TTC549 (cell line): ENCODE measurements around the gene TBC1D2B.
A peak's percentile ranks its signal among the peaks of the same experiment; 100 is the strongest.
"Not testable (repeated sequence)": the region's sequence is repeated elsewhere in the genome, so short reads cannot be mapped to it uniquely, and the experiment has no call there.

Experiments used
- FAIRE-seq: peaks from 2 replicates; lab custom pipeline; 2012; peaks lifted over from hg19 to GRCh38; lab: Jason Lieb, UNC

TBC1D2B gene

DNA sequence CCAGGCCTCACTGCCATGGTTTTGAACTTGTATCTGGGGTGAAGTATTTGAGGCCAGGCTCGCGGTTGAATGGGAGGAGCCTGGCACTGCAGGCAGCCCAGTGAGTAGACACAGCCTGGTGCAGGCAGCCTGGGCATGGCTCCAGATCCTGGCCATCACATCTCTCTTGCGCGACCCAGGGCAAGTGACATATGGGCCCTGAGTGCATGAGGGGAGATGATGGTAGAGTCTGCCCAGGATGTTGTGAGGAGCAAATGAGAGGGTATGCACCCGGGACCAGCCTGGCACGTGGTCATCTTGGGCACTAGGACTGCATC, 103.5 kb downstream of the TBC1D2B start:
- no peak for FAIRE-seq

DNA sequence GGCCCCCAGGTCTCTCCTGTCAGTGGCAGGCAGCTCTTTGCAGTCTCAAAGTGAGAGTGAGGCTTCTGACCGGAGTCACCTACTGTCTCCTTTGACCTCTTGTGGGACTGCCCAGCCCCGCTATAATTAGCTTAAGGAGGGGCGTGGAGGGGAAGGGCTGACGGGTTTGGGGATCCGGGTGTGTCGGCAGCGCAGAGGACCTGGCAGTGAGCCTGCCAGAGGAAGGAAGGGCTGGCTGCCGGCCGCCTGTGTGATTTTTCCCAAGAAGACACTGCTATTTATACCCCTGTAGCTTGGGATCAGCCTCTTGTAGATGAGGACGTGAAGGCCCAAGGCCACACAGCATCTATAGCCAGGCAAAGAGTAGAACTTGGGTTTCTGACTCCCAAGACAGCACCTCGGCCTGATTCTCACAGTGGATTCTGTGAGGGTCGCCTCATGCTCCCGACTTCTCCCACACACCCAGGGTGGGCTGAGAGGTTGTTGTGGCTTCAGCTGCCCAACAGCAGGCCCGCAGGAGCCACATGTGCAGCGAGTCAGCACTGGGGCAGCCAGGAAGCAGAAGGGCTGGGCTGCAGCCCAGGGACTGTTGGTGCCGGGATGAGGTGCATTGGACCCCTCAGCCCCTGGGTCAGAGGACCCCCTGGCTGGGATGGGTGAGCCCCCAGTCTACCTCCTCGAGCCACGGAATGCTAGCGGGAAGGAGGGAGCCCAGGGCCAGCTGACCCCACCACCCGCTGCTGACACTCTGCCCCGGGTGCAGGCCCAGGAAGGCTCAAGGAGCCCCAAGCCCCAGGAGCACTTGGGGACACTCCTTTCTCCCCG, 104.0 kb downstream of the TBC1D2B start:
- not testable (repeated sequence) for FAIRE-seq

DNA sequence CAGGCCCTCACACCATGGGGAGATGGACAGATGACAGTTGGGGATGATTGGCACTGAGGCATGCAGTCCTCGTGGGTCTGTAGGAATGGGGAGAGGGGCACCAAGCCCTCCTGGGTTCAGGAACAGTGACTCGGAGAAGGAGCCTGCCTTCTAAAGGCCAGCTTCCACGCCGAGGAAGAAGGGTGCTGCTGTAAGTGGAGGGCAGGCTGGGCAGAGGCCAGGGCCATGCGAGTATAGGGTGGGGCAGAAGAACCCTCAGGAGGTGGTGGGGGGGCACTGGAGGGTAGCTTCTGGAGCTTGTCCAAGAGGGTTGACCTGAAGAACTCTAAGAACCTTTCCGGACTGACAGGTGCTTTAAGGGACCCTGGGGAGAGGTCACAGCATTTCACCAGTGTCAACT, 104.8 kb downstream of the TBC1D2B start:
- not testable (repeated sequence) for FAIRE-seq

DNA sequence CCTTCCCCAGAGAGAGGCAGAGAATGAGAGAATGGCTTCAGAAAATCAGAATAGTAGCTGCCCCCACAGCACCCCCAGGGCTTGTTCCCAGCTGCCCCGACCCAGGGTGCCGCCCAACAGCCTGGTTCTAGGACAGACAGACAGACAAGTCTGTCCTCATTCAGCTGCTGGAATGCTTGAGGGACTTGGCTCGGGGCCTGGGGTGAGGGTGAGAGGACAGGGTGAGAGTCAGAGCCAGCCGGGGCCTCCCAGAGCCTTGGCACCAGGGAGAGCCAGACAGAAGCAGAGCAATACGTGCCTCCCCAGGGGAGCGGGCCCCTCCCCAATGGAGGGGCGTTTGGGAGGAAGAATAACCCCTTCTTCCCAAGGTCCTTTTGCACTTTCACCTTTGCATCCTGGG, 105.6 kb downstream of the TBC1D2B start:
- not testable (repeated sequence) for FAIRE-seq

DNA sequence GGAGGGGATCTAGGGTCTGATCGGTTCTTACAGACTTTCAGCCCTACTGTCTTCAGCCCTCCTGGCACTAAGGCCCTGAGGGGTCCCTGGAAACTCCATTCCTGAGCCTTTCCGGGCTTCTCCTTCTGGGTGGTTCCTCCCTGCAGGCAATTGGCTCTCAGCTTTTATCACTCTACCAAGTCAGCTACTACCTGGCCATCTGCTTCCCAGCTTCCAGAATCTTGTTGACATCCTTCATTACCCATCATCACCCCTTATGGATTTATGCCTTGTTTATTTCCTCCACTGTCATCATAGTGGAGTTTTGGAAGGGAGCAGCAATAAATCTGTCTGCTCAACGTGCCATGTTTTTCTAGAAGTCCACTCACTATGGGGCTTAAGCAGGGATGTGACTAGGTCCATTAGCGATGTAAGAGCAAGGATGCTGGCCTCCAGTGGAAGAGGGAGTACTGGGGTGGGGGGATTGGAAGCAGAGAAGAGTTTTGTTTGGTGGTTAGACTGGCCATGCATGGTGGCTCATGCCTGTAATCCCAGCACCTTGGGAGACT, 106.6 kb downstream of the TBC1D2B start:
- not testable (repeated sequence) for FAIRE-seq

DNA sequence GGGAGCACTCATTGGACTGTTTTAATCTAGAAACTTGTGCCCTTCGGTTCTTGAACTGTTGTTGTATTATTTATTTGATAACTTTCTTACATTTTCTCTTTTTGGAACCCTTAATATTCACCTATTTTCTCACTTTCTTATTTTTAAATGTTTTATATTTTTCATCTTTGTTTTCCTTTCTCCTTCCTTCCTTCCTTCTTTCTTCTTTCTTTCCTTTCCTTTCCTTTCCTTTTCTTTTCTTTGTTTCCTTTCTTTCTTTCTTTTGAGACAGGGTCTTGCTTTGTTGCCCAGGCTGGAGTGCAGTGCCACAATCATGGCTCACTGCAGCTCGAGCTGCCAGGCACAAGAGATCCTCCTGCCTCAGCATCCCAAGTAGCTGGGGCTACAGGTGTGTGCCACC, 108.5 kb downstream of the TBC1D2B start:
- no peak for FAIRE-seq

DNA sequence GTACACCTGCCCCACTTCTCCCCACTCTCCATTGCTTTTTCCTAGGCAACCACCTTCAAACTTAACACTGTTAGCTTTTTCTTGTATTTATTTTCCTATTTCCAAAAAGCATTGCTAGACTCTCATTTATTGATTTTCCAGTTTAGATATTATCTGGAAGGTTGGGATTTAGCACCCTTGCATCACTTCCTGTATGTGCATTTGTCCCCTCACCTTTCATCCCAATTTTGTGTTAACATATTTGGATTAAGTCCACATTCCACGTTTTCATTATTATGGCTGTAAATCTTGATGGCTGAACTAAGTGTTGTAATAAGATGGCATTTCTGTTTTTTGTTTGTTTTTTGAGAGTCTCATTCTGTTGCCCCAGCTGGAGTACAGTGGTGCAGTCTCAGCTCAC, 109.7 kb downstream of the TBC1D2B start:
- no peak for FAIRE-seq

DNA sequence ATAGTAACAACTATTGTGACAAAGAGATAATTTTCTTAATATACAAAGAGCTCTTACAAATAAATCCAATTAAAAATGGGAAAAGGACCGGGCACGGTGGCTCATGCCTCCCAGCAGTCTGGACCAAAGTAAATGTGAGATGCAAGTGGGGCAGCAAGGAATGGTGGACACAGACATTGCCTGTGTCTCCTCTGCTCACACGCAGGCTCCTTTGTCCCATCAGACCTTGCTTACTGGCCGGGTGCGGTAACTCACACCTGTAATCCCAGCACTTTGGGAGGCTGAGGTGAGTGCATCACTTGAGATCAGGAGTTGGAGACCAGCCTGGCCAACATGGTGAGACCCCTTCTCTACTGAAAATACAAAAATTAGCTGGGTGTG, 110.3 kb downstream of the TBC1D2B start:
- FAIRE-seq, result not testable (repeated sequence)

DNA sequence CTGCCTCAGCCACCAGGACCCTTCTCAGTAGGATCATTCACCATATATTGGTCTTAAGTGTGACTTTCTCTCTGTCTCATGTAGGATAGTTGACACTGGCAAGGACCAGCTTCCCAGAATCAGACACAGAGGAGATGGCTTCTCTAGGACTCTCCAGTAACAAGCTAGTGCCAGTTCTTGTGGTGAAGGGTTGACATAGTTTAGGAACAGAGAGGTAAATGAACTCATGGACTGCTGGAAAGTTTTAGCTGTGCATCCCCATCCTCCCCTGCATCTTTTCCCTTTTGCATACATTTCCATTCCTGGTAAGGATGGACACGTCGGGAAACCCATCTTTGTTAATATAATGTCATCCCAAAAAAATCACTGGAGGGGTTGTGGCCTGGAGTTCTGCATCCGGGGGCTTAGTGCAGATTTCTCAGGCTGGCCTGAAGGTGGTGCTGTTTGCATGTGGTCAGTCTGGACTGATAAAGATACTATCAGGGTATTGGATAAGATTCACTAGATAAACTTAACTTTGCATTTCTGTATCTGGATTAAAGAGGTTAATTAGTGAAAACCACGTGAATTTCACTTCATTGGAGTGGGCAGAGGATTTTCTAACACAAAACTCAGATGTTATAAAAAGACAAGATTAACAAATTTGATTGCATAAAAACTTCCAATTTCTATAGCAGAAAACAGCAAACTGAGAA, 110.8 kb downstream of the TBC1D2B start:
- peak; percentile 5 for FAIRE-seq

DNA sequence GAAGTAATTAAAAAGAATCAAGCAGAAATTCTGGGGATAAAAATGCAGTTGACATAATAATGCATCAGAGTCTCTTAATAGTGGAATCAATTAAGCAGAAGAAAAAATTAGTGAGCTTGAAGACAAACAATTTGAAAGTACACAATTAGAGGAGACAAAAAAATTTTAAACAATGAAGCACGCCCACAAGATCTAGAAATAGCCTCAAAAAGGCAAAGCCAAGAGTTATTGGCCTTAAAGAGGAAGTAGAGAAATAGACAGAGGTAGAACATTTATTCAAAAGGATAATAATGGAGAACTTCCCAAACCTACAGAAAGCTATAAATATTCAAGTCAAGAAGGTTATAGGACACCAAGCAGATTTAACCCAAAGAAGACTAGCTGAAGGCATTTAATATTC, 113.3 kb downstream of the TBC1D2B start:
- FAIRE-seq, result no peak

DNA sequence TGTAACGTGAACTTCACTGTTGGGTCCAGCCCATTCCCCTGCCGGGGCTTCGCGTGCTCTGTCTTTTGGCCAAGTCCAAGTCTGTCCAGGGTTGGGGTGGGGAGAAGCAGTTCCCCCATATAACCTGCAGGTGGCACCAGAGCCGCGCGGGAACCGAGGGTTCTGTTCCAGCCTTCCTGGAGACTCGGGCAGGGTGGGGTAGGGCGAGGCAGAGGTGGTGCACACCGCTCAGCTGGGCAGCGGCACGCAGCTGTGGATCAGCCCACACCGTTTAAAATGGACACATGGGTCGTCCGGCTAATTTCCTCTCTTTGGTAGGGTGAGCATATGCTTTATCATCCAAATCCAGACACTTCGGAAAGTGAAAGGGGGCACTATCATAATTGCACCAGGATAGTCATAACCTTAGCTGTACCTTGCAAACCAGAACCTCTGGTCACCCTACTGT, 118.1 kb downstream of the TBC1D2B start:
- FAIRE-seq, result no peak

DNA sequence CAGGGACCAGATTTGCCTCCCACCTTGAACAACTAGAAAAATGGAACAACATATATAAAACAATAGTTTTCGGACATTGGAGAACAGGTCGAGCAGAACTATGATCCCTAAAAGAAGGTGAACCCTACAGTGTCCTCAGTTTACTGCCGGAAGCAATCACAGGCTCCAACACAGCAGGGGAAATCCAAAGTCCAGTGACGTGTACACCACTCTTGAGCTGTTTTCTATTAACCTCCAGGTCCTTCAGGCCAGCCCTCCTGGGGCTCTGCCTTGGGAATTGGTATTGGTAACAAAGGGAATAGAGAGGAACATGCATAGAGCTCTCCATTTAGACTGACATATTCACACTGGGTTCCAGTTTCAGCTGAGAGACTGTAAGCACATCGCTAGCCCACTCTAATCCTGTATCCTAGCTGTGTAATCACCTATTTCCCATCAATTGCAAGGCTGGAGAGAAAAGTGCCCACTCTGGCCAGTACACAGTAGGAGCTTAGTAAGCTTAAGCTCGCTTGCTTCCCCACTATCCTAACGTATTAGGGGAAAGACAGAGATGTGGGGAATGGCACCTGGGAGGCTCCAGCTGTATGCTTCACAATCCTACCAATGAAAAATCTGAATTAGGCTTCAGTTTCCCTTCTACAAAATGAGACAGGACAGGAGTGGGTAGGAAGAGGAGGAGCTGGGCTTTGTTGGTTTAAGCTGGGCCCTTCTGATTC, 118.6 kb downstream of the TBC1D2B start:
- not testable (repeated sequence) for FAIRE-seq

DNA sequence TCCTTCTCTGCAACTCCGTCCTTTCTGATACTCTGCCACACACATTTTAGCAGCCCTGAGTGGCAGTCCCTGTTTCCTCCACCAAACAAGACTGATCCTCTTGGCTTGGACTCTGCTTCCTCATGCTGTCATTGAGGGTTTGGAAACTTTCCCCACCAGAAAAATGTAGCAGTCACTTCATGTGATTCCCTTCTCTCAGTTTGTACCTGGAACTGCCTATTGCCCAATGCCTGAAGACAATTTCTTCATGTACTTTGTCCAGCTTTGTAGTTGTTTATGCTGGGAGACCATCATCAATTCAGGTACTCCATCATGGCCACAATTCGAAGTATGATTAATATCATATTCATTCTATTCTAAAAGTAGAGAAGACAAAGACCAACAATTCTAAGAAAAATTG, 119.5 kb downstream of the TBC1D2B start:
- FAIRE-seq, result not testable (repeated sequence)

DNA sequence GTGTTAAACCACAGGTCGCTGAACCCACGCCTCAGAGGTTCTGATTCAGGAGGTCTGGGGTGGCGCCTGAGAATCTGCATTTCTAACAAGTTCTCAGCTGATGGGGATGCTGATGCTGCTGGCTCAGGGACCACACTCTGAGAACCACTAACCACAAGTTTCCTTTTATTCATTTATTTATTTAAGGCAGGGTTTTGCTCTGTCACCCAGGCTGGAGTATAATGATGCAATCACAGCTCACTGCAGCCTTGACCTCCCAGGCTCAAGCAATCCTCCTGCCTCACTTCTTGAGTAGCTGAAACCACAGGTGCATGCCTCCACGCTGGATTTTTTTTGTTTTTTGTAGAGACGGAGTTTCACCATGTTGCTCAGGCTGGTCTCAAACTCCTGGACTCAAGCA, 123.6 kb downstream of the TBC1D2B start:
- not testable (repeated sequence) for FAIRE-seq

DNA sequence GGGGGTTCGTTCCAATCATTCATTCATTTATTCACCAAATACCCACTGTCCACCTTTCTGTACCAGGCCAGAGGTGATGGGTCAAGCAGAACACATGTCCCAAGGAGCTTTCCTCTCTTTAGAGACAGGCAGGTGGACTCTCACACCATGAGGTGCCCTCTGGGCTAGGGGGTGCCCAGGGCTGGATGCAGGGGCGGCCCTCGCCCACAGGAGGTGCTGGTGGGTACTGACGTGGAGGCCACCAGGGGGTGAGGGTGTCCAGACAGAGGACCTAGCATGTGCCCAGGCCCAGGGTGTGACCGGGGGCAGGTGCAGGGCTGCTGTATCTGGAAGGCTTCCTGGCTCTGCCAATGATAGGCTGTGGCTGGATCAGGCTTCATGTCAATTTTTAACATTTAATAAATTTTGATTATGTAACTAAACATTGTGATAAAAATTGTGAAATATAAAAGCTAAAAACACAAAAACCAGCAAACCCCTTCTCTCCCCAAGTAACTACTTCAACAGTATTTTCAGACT, 124.5 kb downstream of the TBC1D2B start:
- FAIRE-seq, result not testable (repeated sequence)

DNA sequence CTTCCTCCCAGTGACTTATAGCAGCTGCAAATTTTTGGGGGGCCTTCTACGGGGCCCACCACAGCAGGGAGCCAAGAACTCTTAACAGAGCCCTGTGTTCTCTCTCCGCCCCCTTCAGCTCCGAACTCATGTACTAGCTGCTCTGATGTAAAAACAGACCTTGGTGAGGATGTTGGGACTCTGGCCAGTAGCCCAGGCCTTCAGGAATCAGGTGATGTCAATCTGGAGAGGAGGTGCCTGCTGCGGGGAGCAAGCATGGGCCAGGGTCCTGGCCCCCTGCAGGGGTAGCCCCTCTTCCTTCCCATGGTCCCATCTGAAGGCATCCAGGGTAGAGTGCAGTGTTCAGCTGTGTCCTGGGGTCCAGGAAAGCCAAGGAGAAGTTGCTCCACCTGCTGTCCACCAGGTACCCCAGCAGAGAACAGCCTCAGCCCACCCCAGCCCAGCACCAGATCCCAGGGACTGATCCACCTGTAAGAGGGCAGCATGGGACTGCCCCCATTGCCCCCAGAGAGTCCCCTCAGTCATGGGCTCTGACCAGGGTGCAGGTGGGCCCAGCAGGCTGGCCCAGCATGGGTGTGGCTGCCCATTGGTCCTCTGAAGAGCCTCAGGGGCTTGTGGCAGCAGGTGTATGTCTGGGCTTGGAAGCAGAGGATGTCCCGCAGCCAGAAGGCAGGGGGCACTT, 126.3 kb downstream of the TBC1D2B start:
- FAIRE-seq, result not testable (repeated sequence)

DNA sequence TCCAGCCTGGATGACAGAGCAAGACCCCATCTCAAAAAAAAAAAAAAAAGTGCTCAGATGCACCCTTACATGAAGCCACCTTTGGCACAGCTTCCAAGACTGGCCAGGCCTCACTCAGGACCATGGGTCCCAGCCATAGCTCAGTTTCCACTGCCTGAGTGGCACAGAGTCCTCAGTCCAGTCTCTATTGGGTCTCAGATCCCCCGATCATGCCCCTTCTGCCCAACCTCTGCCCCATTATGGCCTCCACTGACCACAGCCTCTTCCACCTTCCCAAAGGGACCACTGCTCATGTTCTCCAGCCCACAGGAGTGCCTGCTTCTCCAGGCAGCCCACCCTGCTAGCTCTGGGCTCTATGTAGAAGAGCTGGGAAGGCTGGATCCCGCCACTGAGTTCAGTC, 127.0 kb downstream of the TBC1D2B start:
- FAIRE-seq, result not testable (repeated sequence)

DNA sequence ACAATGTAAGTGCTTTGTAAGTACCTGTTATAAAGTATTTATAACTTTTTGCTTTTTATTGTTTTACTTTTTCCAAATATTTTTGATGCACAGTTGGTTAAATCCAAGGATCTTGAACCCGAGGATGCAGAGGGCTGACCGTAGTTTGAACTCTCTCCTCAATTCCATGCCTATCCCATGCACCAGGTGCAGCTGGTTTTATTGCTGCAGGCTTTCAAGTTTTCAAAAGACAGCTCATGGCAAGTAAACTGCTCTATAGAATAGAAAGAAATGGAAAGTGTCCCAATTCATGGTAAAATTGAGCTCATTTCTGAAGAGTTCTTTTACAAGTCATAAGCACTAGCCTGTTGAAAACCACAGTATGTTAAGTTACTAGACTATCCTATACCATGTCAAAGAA, 131.9 kb downstream of the TBC1D2B start:
- FAIRE-seq, result no peak
